ENCODE results near the gene PRSS57. TPM values are rescaled to one million over a fixed set of nuclear protein-coding genes. Genes with fewer than 3 reads are reported as not detected.

The PRSS57 gene
- total and polyA plus RNA-seq, 2 of the 8 experiments (the other 6 are each of a cell fraction or from before 2014, with no cell fraction given) = not detected

GRCh38 chr19:677601-678436, 17.4 kb downstream of the PRSS57 start:
- no peak overlapping the region for H2AFZ ChIP-seq (ENCODE audit: low read length)
- H3K79me2 ChIP-seq (ENCODE audit: control insufficient read depth in 1 of 2, insufficient read depth in 2 of 2, low read length in 2 of 2) = no peaks in the 10 kb centered on the region
- ChIA-PET POLR2A (ENCODE audit: partially characterized antibody) (no interaction called here), CTCF (ENCODE audit: partially characterized antibody) (interaction anchor here (0.6 to 1.2 kb wide), 5 partner anchors 22 to 179 kb away, joined by 3 to 5 read pairs (median 3); no protein-coding TSS in a partner anchor)
- no peaks in the 10 kb centered on the region for H3K9me3 ChIP-seq (ENCODE audit: insufficient read depth in 2 of 2, low read depth in 1 of 2, low read length in 1 of 2)
- H3K27ac ChIP-seq (ENCODE audit: low read depth, low read length) = no peak overlapping the region
- H3K23ac ChIP-seq (ENCODE audit: insufficient read length) = no peak overlapping the region
- no peak overlapping the region for H4K8ac ChIP-seq (ENCODE audit: extremely low read depth, insufficient read depth, low read length)
- no peak overlapping the region for H2BK12ac ChIP-seq (ENCODE audit: low read depth, low read length)
- peaks cover 0 to 10% (median 1%) of the 10 kb centered on the region in 4 experiments; a peak in 4 of 7 replicates for H3K4me1 ChIP-seq (replicated peaks in 1 of 4; ENCODE audit: control insufficient read depth in 3 of 4, insufficient read depth in 4 of 4, low read length in 3 of 4)
- no peak overlapping the region for H4K91ac ChIP-seq (replicated peaks; ENCODE audit: insufficient read length, low read length)
- DNase-seq (ENCODE audit: low read depth in 1 of 2, low spot score in 2 of 2) (no peak), FAIRE-seq (no peak)
- no peak overlapping the region for H2BK15ac ChIP-seq (ENCODE audit: low read length)
- H3K4ac ChIP-seq (replicated peaks; ENCODE audit: insufficient read length, low read depth, low read length) = no peak overlapping the region
- H3K36me3 ChIP-seq (ENCODE audit: control insufficient read depth in 2 of 4, insufficient read depth in 4 of 4, low read length in 3 of 4) = no peaks in the 10 kb centered on the region
- H3K56ac ChIP-seq (replicated peaks; ENCODE audit: insufficient read length, low read depth, low read length) = no peak overlapping the region
- H3K27me3 ChIP-seq (replicated peaks in 1 of 4; ENCODE audit: control insufficient read depth in 3 of 4, extremely low read depth in 1 of 4, insufficient read depth in 3 of 4, low read length in 3 of 4) = peaks cover 0 to 22% (median 10%) of the 10 kb centered on the region in 4 experiments; a peak in 5 of 7 replicates
- no peak overlapping the region for H2BK5ac ChIP-seq (ENCODE audit: low read depth, low read length)
- no peak overlapping the region for H3K14ac ChIP-seq (ENCODE audit: insufficient read length)
- H4K20me1 ChIP-seq (replicated peaks in 1 of 2; ENCODE audit: control insufficient read depth in 1 of 2, insufficient read depth in 2 of 2, low read length in 2 of 2) = peaks cover 0 to 7% of the 10 kb centered on the region in 2 experiments
- 81% methylated on average over 18 of the region's 22 CpGs; no CpG with 5 or more reads in 1 of the 2 experiments for WGBS, 2 experiments (ENCODE audit: extremely low coverage in 1 of 2, insufficient coverage in 1 of 2, insufficient read length in 1 of 2, insufficient replicate concordance in 2 of 2, low coverage in 1 of 2, low lambda C conversion rate in 2 of 2, missing lambda C conversion rate in 1 of 2)
- no peak overlapping the region for H3K4me2 ChIP-seq (ENCODE audit: insufficient read depth in 1 of 2, low read depth in 2 of 2, low read length in 2 of 2)
- H3K79me1 ChIP-seq (ENCODE audit: low read depth, low read length) = 0 out of 2 replicates have a peak, but pooled peaks cover 3% of the 10 kb centered on the region
- no peak overlapping the region for H4K5ac ChIP-seq (ENCODE audit: insufficient read length, low read depth, low read length)
- no peak overlapping the region for H3K9ac ChIP-seq (replicated peaks in 1 of 4; ENCODE audit: extremely low read depth in 1 of 4, low read depth in 3 of 4, low read length in 3 of 4)
- H2AK5ac ChIP-seq (ENCODE audit: low read depth, low read length) = no peak overlapping the region
- H3K23me2 ChIP-seq (ENCODE audit: low read depth, low read length) = peaks cover 6% of the 10 kb centered on the region; the same call in 1 of the 2 replicates
- no peak overlapping the region for H2BK120ac ChIP-seq (replicated peaks; ENCODE audit: low read depth, low read length)
- no peak overlapping the region for H3K18ac ChIP-seq (ENCODE audit: extremely low read depth, low read length)
- H3K4me3 ChIP-seq (ENCODE audit: extremely low read depth in 1 of 4, insufficient read depth in 2 of 4, low read depth in 3 of 4, low read length in 4 of 4) = no peak overlapping the region
- no peak overlapping the region for H2BK20ac ChIP-seq (ENCODE audit: low read length)
- TF ChIP-seq EZH2 (IDR thresholded peaks at IDR 0.05; ENCODE audit: low read depth, low read length, severe bottlenecking) = no peak
- TF ChIP-seq KDM1A (IDR thresholded peaks at IDR 0.05; ENCODE audit: borderline replicate concordance, low read length) = no peak
- no peak for TF ChIP-seq YY1 (IDR thresholded peaks at IDR 0.05; ENCODE audit: low read depth, low read length)
- no peak for TF ChIP-seq CTBP2 (IDR thresholded peaks at IDR 0.05; ENCODE audit: borderline replicate concordance, insufficient read depth, insufficient read length, low read length)
- no peak for TF ChIP-seq BACH1 (IDR thresholded peaks at IDR 0.05; ENCODE audit: low read length)
- TF ChIP-seq RFX5 (IDR thresholded peaks at IDR 0.05; ENCODE audit: borderline replicate concordance, low read depth, low read length) = no peak
- TF ChIP-seq GTF2F1 (IDR thresholded peaks at IDR 0.05; ENCODE audit: borderline replicate concordance, low read depth, low read length) = no peak
- TF ChIP-seq ZNF274 (IDR thresholded peaks at IDR 0.05; ENCODE audit: borderline replicate concordance, extremely low read depth, low read length) = no peak
- TF ChIP-seq RXRA (IDR thresholded peaks at IDR 0.05; ENCODE audit: insufficient read depth, low read depth, low read length) = no peak

Data from H1 (cell line).